ENCODE measurements around the gene RPS15.

DNA sequence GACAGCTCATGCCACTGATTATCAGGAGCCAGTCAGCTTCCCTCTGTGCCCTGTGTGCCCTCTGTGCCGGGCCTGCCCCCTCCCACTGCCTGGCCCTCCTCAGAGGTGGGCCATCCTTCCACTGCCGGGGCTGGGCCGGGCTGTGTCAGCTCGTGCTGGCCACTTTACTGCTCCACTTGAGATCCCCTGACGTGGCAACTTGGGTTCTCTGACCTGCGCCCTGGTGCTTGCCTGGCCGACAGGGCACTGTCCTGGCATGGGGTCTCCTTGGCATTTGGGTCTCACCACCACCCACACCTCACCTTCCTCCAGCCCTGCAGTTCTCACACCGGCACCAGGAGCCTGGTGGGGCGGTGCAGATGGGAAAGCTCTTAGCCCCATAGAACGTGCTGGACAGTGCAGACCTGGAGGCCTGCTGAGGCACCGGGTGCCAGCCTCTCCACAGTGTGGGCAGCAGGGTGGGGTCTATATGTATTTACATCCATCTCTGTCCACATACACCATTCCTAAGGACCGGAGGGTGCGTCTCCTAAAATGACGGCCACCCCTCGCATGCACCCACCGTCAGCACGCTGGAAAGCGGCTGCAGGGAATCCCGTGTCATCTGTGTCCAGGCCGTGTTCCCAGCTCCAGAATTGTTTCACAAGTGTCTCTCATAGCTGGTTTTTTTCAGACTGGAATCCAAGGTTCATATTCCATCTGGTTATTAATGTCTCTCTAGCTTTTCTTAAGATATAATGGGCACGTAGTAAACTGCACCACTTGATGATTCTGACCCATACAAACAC, 19.1 kb upstream of the RPS15 start:
- TF ChIP-seq TAF1 (IDR thresholded peaks at IDR 0.05; ENCODE audit: low read depth, low read length) (no peak), POLR2A (IDR thresholded peaks at IDR 0.05; ENCODE audit: low read depth, low read length) (no peak), POLR2AphosphoS5 (IDR thresholded peaks at IDR 0.05; ENCODE audit: low read depth, low read length) (no peak), POU2F2 (IDR thresholded peaks at IDR 0.05; ENCODE audit: low read depth, low read length) (no peak), SPI1 (IDR thresholded peaks at IDR 0.05; ENCODE audit: low read depth, low read length) (no peak)

All from GM12891 (cell line).